Stimulated activated CD4-positive, alpha-beta T cell treated with anti-CD3 and anti-CD28 coated beads, Interleukin-15, amount 100 ng/mL, for 24 hours (primary cell): ENCODE results near the gene GAB4.

ENCODE experiments used
- DNase-seq: peaks from one replicate; pipeline ENCODE4 v3.0.0-alpha.2; 2020

GAB4 gene

GRCh38 chr22:16975155-16975885, 32.7 kb downstream of the GAB4 start:
- no peak for DNase-seq

GRCh38 chr22:16974298-16975084, 33.5 kb downstream of the GAB4 start:
- DNase-seq = no peak

DNA sequence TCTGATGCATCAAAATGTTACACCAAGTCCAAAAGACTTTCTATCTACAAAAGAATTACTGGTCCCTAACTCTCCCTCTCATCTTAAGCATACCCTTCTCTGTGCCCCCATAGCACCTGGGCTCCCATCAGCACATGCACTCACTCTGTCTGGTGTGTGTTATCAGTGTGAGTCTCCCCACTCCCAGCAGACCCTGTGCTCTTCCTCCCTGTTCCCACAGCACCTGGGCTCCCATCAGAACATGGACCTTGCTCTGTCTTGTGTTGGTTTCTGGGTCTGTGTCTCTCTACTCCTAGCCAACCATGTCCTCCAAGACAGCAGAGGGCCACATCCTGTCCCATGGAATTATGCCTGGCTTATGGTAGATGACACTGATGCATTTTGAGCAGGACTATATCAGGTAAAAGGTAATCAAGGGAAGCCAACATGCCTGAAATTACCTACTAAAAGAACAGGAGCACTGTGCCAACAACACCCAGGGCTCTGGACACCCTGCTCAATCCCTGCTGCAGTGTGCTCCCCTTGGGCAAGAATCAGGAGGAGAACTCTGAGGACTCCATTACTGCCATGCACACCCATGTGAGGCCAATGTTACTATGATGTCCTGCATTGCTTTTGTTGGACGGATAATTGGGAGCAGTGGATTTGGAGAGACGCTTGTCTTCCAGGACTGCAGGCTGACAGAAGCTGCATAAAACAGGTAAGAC, 34.3 kb downstream of the GAB4 start:
- DNase-seq = no peak

DNA sequence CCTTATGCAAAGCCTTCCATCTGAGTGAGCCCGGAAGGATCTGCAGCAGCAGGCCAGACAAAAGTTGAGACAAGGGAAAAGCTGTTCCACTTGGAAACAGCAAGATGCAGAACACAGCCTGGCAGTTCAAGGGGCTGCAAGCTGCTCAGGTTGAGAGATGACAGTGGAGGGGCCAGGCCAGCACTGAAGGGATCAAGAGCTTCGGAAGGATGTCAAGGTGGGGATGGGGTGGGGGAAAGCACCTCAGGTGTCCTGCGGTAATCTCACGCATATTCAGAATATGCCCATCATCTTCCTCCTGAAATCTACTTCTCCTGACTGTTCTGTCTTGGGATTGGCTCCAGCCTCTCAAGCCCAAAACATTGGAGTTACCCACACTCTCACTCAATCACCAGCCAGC, 35.7 kb downstream of the GAB4 start:
- no peak for DNase-seq

GRCh38 chr22:16970446-16970845, 37.6 kb downstream of the GAB4 start:
- DNase-seq = peak; percentile 12

DNA sequence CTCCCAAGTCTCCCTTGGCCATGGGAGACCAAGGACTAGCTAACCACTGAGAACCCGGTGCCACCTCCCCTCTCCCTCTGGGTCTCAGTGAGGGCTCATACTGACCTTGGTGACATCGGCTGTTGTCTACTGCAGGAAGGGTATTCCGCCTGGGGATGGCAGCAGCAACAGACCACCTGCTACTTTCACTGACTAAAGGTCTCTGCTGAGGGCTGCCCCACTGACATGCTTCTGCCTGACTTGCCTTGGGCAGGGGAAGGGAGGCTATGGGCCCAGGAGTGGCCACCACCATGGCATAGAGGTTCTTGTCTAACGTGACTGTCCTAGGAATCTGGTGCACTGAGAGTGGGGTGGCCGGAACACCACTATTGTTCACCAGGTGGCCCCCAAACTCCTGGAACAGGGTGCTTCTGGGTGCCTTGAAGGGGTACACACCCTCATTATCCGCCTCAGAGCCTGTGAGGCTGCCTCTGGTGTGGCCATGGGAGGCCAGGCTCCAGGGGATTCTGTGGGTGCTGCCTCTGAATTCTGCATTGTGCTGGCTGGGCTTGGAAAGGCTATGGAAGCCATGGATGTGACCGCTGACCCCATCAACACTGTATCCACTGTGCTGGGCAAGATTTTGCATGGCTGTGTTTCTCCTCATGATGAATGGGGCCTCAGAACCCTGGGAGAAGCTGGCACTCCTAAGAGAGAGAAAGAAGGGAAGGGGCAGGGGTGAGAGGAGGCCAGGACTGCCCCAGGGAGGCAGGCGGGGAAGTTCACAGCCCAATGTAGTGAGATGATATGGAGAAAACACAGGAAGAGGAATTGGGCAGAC, 38.3 kb downstream of the GAB4 start:
- no peak for DNase-seq

- DNase-seq = no peak
These were observed 39.8 kb downstream of the GAB4 start for GRCh38 chr22:16968218-16968595.

DNA sequence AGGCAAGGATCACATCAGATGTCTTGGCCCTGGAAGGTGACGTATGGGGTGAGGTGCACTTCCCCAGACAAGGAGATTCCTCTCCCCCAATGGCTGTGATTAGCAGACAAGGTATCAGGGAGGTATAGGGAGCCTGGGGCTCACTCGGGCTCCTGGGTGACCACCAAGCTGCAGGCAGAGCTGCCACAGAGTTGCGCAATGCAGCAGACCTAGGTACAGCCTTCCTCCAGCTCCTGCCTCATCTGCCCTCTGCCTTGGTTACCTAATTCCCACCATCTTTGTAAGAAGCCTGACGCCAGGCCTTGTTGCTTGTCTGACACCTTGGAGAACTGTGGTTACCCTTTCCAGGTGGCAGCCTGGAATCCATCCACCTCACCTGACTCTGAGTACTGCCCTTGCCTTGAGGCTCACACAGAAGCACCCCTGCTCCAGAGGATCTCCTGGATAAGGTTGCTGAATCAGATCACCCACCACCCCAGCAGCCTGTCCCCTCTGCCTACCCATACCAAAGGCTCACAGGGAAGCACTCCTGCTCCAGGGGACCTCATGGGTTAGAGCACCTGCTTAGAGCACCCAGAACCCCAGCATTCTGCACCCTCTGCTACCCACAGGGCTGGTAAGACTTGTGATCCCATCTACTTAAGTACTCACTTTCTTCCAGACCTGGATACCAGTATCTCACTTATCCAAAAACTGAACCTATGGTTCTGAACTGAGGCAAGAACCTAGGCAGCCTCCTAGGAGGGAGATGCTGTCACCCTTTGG, 40.4 kb downstream of the GAB4 start:
- DNase-seq = no peak

DNA sequence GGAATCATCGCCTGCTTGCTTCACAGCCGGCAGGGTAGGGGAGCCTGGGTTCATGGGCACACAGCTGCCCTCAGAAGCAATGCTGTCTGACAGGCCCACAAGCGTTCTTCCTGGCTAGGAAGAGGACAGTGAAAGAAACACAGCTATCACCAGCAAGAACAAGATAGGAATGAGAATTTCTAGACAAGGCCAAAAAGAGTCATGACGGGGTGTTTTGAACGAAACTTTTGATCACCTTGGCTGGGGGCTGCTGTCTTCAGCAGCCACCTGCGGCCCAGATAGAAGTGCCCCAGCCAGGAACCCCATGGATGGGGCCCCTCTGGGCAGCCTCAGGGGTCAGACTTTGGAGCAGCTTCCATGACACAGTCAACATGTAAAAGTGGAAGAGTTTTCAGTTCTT, 41.8 kb downstream of the GAB4 start:
- no peak for DNase-seq

DNA sequence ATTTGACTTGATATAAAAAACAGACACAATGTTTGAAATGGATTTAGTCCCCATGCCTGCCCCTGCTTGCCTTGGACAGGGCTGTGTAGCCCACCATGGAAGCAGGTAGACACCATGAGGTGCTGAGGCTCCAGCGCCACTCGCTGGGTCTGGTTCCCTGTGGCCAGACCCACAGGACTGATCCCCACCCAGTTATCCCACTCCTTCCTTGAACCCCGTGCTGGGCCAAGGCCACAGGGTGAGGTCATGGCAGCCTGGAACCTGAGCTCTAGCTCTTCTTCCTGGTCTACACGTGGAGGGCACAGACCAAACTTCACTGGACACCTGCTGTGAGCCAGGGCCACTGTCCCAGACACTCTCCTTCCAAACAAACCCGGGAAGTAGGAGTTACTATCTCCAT, 42.5 kb downstream of the GAB4 start:
- no peak for DNase-seq

GRCh38 chr22:16965083-16965482, 42.9 kb downstream of the GAB4 start:
- no peak for DNase-seq

DNA sequence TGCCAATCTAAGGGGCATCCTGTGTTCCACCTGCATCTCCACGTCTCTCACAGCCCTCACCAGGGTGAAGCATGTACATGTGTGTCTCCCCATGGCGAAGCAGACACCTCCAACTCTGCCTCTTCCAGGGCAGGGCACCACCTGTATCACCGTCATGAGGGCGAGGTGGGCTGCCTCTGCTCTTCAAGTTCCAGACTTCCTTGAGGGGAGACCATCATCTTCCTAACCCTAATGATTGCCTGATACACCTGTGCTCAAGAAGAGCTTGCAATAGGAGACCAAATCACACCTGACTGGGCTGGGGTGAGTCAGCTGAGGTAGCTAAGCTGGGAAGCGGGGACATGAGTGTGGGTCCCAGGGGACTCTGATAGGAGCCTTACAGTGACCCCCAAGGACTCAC, 43.7 kb downstream of the GAB4 start:
- no peak for DNase-seq

GRCh38 chr22:16963189-16963945, 44.7 kb downstream of the GAB4 start:
- DNase-seq = no peak

DNA sequence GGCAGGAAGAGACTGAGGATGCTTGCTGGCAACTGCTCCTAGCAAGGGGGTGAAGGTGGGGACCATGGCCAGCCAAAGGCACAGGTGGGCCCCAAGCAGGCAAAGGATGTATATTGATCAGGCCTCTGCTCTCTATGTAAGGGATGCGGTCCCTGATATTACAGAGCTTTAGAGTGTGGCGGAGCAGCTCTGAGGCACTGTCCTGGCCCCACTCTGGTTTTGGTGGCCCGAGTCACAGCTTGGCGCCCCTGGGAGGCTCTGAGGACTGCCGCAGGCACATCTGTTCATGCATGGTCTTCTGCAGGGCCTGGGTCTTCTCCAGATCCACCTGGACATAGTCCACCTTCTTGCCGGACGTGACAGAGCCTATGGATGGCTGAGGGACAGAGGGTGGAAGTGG, 45.5 kb downstream of the GAB4 start:
- DNase-seq = no peak

DNA sequence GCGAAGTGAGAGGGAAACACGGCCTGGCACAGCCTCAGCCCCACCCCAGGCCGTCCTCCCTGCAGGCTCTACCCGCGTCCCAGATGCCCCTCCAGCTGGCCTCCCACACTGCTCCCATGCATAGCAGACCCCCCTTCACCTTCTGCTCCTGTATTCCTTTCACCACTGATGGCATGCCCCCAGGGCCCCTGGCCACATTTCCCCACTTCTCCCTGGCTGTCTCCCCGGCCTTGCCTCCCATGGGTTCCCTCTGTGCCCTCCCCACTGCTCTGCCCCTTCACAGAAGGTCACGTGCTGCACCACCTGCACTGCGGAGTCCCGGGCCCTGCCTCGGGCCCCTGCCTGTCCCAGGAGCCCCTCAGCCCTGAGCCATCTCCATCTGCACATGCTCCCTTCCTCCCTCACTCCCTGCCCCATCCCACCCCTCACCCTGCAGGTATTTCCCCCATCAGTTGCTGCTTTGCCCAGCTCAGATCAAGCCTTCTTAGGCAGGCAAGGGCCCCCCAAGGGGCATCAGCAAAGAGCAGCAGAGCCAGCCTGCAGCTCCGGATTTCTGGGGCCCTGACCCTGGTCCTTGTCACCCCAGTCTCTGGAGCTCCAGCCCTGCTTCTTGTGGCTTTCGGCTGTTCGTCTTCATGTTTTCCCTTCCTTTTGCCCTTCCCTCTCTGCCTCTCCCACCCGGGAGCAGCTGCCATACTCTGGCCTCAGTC, 46.4 kb downstream of the GAB4 start:
- no peak for DNase-seq

- DNase-seq = no peak
These were observed 47.2 kb downstream of the GAB4 start for GRCh38 chr22:16960884-16961249.

- no peak for DNase-seq
These were observed 47.7 kb downstream of the GAB4 start for GRCh38 chr22:16960220-16960883.

DNA sequence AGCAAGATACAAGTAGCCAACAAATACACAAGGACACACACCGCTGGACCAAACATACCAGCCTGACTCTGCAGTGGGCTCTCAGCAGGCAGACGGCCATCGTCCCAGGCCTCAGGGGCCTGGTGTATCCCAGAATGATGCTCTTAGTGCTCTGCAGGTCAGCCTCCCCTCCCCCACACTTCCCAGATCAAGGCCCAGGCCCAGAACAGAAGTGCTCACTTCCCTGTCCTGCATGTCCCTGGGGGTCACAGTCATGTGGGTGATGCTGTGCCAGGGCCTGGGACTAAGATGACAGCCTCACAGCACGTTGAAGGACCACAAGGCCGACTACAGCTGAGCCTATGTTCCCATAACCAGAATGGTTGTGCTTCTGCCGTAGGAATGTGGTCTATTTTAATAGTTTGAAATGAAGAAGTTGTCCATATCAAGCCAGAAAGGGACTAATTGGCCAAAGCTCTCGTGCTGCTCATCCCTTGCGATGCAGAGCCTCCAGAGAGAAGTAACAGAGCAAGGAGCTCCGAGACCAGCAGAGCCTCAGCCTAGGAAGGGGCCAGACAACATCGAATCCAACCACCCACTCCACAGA, 48.6 kb downstream of the GAB4 start:
- no peak for DNase-seq

DNA sequence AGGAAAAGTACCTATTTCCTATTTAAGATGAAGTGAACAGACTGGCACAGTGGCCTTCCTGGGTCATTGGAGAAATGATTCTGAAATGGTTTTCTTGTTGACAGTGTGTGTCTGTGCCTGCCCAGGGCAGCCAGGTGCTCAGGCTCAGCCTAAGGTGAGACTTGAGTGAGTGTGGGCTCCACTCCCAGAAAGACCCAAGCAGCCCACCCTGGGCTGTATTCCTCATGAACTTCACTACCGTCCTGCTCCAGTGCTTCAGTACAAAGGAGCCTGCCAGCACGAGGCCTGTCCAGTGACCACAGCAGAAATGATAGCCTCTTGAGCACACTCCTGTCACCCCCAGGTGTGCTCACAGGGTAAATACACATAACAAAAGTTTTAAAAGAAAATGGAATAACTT, 49.5 kb downstream of the GAB4 start:
- DNase-seq = no peak

DNA sequence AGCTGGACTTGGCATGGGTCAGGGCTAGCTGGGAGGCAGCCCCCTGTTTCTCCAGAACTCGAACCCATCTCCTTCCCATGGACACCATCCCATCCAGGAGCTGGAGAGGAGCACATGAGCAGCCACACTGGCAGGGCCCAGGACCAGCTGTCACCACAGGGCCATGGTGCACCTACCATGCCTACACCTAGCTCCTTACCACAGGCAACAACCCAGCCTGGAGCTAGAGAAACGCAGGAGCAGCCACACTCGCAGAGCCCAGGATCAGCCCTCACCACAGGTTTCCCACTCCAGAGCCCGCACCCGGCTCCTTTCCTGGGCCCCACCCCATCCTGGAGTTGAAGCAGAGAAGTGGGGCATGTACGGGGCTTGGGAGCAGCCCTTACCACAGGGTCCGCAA, 50.2 kb downstream of the GAB4 start:
- no peak for DNase-seq
